Hepatocyte (in vitro differentiated cells): ENCODE measurements around the gene RNASEL.

ENCODE experiments used
- CTCF ChIP-seq: fragments of 200-600 bp; sonication (generic); IDR thresholded peaks from 2 replicates; pipeline ENCODE4 v1.5.1; 2016; ENCODE audit warnings: antibody characterized with exemption, mild to moderate bottlenecking; ENCODE audit not compliant: poor library complexity
- EZH2 ChIP-seq: fragments of 200-600 bp; sonication (generic); IDR thresholded peaks from 2 replicates; pipeline ENCODE4 v1.6.1; 2016; ENCODE audit warnings: antibody characterized with exemption, mild to moderate bottlenecking, borderline replicate concordance
- EZH2phosphoT487 ChIP-seq: fragments of 200-600 bp; sonication (generic); IDR thresholded peaks from one replicate; pipeline ENCODE4 v1.6.1; 2018; ENCODE audit warnings: antibody characterized with exemption, mild to moderate bottlenecking, low read depth, moderate library complexity; ENCODE audit not compliant: unreplicated experiment, severe bottlenecking

GRCh38 chr1:182635871-182636270 lies 46.8 kb upstream of the RNASEL start:
- TF ChIP-seq CTCF: no peak
- no peak for TF ChIP-seq EZH2phosphoT487
- TF ChIP-seq EZH2: no peak
